ENCODE measurements around the gene GUCY1B1. TPM values are rescaled to one million over a fixed set of nuclear protein-coding genes. Genes with fewer than 3 reads are reported as not detected.
"Not testable (repeated sequence)": the region's sequence is repeated elsewhere in the genome, so short reads cannot be mapped to it uniquely, and the experiment has no call there.

The GUCY1B1 gene
- total RNA-seq, 1 experiment from 2014 or later = 0.92 TPM

- H3K4me3 ChIP-seq = no peak overlapping the region
- no peaks in the 10 kb centered on the region for H3K27me3 ChIP-seq
- H3K36me3 ChIP-seq = no peaks in the 10 kb centered on the region
- no peak for DNase-seq
- H3K9me3 ChIP-seq = no peaks in the 10 kb centered on the region
Observed at GRCh38 chr4:155781249-155781831, 22.5 kb downstream of the GUCY1B1 start.

DNA sequence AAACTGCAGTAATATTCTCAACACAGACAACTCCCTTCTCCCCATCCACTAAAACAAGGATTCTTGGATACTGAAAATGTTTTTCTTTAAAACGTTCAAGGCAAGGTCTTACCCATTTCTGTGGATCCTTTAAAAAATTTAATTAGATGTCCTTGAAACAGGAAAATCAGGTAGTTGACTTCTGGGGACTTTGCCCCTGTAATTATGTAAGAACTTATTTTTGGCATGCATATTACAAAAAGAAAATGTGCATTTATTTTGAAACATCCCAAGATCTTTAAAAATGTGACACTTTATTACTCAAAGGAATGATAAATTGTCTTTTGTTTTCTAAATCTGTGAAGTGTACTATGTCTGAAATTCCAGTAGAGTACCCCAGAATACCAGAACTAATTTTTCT, 25.8 kb downstream of the GUCY1B1 start:
- no peak for DNase-seq
- no peaks in the 10 kb centered on the region for H3K27me3 ChIP-seq

GRCh38 chr4:155785828-155786227, 27.0 kb downstream of the GUCY1B1 start:
- H3K27me3 ChIP-seq = no peaks in the 10 kb centered on the region
- no peak for DNase-seq
- no peaks in the 10 kb centered on the region for H3K36me3 ChIP-seq
- H3K4me3 ChIP-seq = no peak overlapping the region
- no peaks in the 10 kb centered on the region for H3K9me3 ChIP-seq

More for the DNA sequence above, 25.8 kb downstream of the GUCY1B1 start:
- Histone ChIP-seq H3K4me3 (no peak overlapping the region), H3K36me3 (no peaks in the 10 kb centered on the region), H3K9me3 (no peaks in the 10 kb centered on the region)

- Histone ChIP-seq H3K27me3 (no peaks in the 10 kb centered on the region), H3K36me3 (no peaks in the 10 kb centered on the region), H3K4me3 (no peak overlapping the region), H3K9me3 (no peaks in the 10 kb centered on the region)
- DNase-seq = no peak
Observed at GRCh38 chr4:155787113-155787710, 28.4 kb downstream of the GUCY1B1 start.

- no peak for DNase-seq
- Histone ChIP-seq H3K4me3 (no peak overlapping the region), H3K9me3 (no peaks in the 10 kb centered on the region), H3K36me3 (no peaks in the 10 kb centered on the region), H3K27me3 (no peaks in the 10 kb centered on the region)
Observed at GRCh38 chr4:155789391-155789790, 30.6 kb downstream of the GUCY1B1 start.

- no peaks in the 10 kb centered on the region for H3K9me3 ChIP-seq
- H3K27me3 ChIP-seq = no peaks in the 10 kb centered on the region
- no peak for DNase-seq
- H3K36me3 ChIP-seq = no peaks in the 10 kb centered on the region
- no peak overlapping the region for H3K4me3 ChIP-seq
Observed at GRCh38 chr4:155789982-155790381, 31.2 kb downstream of the GUCY1B1 start.

DNA sequence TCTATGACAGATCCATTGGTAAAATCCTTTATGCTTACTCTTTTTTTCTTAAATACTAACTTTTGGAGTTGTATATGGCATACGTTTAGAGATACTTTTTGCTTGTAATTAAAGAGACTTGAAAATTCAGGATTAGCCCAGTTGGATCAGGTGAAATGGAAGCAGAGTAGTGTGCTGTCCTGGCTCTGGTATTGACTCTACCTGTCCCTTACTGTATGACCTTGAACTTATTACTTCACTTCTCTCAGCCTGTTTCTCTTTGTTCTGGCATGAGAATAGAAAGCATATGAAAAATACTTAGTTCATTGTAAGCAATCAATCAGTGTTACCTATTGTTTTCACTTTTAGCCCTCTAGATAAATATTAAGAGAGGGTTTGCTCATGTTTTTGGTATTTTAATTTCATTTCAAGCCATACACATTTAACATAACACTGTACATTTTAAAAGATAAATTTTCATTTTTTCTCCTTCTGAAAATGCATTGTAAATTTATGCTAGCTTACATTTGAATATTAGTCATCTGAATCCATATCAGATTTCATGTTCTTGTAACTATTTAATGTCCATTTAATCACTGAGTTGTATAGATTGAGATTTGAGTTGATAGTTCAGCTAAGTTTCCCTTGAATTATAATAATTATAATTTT, 35.9 kb downstream of the GUCY1B1 start:
- Histone ChIP-seq H3K4me3 (no peak overlapping the region), H3K36me3 (no peaks in the 10 kb centered on the region), H3K27me3 (no peaks in the 10 kb centered on the region), H3K9me3 (no peaks in the 10 kb centered on the region)
- no peak for DNase-seq

DNA sequence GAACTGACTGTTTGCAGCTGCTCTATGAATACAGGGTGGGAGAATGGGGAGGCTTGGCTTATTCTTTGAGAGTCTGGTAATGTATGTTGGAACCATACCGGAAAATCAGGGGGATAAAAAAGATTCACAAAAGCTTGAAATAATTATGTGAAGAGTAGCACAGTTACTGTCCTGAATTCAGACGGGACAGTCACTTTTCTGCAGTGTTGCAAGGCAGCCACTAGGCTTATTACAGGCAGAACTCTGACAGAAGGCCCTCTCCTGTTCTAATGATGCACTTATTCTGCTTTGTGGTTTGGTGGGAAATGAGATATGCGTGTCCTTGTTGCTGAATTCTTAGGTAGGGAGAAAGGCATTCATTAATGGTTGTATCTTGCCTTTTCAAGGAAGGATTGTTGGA, 37.2 kb downstream of the GUCY1B1 start:
- DNase-seq = no peak
- no peaks in the 10 kb centered on the region for H3K9me3 ChIP-seq
- no peaks in the 10 kb centered on the region for H3K36me3 ChIP-seq
- H3K4me3 ChIP-seq = no peak overlapping the region
- no peaks in the 10 kb centered on the region for H3K27me3 ChIP-seq

DNA sequence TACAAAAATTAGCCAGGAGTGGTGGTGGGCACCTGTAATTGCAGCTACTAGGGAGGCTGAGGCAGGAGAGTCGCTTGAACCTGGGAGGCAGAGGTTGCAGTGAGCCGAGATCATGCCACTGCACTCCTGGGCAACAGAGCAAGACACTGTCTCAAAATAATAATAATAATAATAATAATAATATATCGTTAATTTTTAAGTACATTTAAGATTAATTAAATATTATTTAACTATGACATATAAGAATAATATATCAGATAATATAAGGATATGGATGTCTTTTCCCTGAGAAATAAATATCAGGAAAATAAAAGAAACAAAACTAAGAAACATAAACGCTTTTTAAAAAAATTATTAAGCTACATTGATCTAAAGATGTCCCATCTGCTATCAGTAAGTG, 38.8 kb downstream of the GUCY1B1 start:
- H3K4me3 ChIP-seq, H3K9me3 ChIP-seq, H3K27me3 ChIP-seq, H3K36me3 ChIP-seq, DNase-seq: not testable (repeated sequence)

GRCh38 chr4:155799116-155799793, 40.4 kb downstream of the GUCY1B1 start:
- Histone ChIP-seq H3K27me3 (no peaks in the 10 kb centered on the region), H3K4me3 (no peak overlapping the region), H3K9me3 (no peaks in the 10 kb centered on the region), H3K36me3 (no peaks in the 10 kb centered on the region)
- DNase-seq = no peak

DNA sequence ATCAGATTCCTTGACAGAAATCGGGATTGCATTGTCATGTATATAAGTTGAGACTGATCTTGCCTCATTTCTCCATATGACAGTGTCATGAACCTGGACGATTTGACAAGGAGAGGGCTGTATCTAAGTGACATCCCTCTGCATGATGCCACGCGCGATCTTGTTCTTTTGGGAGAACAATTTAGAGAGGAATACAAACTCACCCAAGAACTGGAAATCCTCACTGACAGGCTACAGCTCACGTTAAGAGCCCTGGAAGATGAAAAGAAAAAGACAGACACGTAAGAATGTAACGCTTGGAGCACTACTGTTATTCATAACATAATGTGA, 40.9 kb downstream of the GUCY1B1 start:
- H3K36me3 ChIP-seq = no peaks in the 10 kb centered on the region
- DNase-seq = no peak
- H3K9me3 ChIP-seq = no peaks in the 10 kb centered on the region
- no peaks in the 10 kb centered on the region for H3K27me3 ChIP-seq
- no peak overlapping the region for H3K4me3 ChIP-seq

DNA sequence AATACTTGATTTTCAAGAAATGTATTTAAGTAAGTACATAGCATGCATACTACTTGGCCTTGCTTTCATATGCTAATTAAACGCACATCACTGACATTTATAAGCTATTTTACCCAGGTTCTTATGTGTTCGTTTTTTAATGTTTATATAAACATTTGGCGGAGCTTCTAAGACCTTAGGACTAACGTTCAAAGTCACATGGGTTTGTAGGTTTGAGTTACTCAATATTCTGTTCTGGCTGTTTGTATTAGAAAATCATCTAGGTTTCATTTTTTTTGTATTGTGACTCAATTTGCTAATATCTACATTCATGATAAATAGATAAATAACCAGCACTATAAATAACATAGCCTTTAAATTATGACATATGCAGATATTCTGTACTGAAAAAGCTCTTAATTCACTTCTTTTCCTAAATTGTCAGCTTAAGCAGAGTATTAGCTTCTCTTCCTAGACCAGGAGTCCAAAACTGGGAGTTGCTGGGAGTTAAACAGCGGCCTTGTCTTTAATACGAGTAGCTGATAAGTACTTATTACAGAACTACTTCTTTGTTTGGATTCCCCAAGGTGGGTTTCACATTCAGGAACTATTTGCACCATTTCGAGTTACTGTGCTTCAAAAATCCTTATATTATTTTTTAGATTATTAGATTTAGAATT, 42.0 kb downstream of the GUCY1B1 start:
- no peak for DNase-seq
- no peaks in the 10 kb centered on the region for H3K9me3 ChIP-seq
- H3K4me3 ChIP-seq = no peak overlapping the region
- no peaks in the 10 kb centered on the region for H3K36me3 ChIP-seq
- no peaks in the 10 kb centered on the region for H3K27me3 ChIP-seq

DNA sequence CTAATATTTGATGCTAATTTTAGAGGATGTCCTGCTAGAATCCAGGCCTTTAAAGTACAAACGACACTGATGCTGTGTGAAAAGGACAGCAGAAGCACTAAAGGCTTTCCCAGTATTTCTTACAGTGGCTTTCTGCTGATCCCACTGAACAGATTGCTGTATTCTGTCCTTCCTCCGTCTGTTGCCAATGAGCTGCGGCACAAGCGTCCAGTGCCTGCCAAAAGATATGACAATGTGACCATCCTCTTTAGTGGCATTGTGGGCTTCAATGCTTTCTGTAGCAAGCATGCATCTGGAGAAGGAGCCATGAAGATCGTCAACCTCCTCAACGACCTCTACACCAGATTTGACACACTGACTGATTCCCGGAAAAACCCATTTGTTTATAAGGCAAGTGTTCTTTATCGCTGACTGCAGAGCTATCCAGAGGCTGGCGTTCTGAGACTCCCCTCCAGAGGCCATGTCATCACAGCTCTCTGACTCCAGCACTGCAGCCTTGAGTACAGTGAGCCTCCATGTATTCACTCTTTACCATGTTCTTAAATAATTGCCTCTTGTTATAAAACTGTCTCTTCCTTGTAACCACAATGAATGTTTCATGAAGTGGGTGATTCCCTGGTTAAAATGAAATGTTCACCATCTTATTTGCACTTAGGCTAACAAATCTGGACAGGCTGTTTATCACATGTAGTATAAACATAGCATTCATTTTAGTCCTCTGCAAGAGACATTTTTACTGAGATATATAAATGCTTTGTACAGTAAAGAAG, 43.6 kb downstream of the GUCY1B1 start:
- no peaks in the 10 kb centered on the region for H3K9me3 ChIP-seq
- no peaks in the 10 kb centered on the region for H3K36me3 ChIP-seq
- no peaks in the 10 kb centered on the region for H3K27me3 ChIP-seq
- H3K4me3 ChIP-seq = no peak overlapping the region
- no peak for DNase-seq

DNA sequence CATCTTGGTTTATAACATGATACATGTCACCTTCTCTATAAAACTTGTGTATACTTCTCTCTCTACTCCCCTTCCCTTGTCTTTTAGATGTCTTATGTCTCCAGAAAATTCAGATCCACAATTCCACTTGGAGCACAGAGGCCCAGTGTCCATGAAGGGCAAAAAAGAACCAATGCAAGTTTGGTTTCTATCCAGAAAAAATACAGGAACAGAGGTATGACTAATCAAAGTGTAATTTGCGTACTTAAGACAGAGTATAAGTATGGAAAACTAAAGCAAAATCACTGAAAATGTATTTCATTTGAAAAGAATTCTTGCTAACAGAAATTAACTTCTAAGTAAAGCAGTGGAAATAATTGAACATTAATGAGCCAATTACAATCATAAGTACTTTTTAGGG, 46.2 kb downstream of the GUCY1B1 start:
- Histone ChIP-seq H3K36me3 (no peaks in the 10 kb centered on the region), H3K9me3 (no peaks in the 10 kb centered on the region), H3K27me3 (no peaks in the 10 kb centered on the region), H3K4me3 (no peak overlapping the region)
- DNase-seq = no peak

DNA sequence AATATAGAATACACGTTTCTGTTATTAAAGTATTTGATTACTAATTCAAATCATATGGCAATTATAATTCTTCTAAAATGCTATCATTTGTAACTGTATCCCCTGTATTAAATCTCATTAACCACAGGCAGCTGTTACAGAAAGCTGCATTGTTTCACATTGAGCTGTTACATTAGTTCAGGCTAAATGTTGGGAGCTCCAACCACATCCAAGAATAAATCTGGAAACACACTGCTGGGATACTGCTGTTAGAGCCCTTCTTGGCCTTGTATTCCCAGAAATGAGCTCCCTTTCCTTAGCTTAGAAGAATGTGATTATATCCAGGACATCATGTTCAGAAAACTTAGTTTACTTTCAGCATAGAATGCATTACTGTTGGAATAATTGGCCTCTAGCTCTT, 48.2 kb downstream of the GUCY1B1 start:
- Histone ChIP-seq H3K4me3 (no peak overlapping the region), H3K9me3 (no peaks in the 10 kb centered on the region), H3K36me3 (no peaks in the 10 kb centered on the region), H3K27me3 (no peaks in the 10 kb centered on the region)
- DNase-seq = no peak

GRCh38 chr4:155809835-155810234, 51.0 kb downstream of the GUCY1B1 start:
- no peak overlapping the region for H3K4me3 ChIP-seq
- peak; percentile 4 for DNase-seq

DNA sequence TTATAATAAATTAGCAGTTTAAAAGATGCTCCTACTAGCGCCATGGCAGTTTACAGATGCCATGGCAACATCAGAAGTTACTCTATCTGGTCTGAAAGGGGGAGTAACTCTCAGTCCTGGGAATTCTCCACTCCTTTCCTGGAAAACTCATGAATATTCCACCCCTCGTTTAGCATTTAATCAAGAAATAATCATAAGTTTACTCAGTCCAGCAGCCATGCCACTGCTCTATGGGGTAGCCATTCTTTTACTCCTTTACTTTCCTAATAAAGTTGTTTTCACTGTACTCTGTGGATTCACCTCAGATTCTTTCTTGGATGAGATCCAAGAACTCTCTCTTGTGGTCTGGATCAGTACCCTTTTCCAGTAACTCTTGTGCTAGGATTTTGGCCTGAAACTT, 52.3 kb downstream of the GUCY1B1 start:
- H3K4me3 ChIP-seq = no peak overlapping the region
- no peaks in the 10 kb centered on the region for H3K27me3 ChIP-seq
- no peaks in the 10 kb centered on the region for H3K36me3 ChIP-seq
- H3K9me3 ChIP-seq = no peaks in the 10 kb centered on the region
- no peak for DNase-seq

More at GRCh38 chr4:155809835-155810234, 51.0 kb downstream of the GUCY1B1 start:
- H3K9me3 ChIP-seq = no peaks in the 10 kb centered on the region
- H3K36me3 ChIP-seq = no peaks in the 10 kb centered on the region
- no peaks in the 10 kb centered on the region for H3K27me3 ChIP-seq
